ENCODE data around the gene ENOX1.

Gene ENOX1

DNA sequence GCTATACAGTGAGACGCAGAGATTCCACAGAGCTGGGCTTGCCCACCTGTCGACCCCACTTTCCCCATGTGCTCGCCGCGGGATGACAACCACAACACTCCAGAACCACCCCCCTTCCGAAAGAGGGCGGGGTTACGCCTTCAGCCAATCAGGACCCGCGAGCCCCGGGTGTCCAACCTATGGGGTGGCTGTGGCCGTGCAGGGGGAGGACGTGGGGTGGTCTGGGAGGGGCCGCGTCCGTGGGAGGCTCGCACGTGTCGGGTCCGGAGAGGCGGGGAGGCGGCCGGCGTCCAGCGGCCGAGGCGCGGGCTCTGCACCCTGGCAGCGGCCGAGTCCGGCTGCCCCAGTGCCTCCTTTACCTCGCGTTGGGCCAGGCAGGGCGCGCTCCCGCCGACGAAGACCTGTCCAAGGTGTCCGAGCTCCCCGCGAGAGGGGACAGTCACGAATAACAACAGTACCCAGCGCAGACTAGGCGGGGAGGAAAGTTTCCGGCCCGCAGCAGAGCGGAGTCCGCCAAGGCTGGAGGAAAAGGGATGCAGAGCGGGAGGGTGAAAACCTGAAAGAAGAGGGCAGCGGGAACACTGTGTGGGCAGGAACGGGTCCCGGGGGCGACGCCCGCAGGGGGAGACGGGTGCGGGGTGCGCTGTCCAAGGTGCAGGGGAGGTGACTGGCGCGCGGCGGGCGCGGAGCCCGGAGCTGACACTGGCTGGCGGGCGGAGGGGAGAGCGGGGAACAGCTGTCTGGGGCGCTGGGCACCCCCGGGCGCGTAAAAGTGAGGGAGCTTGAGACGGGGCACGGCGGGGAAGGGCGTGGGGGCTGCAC lies 911 bp downstream of the ENOX1 start:
- DNase-seq (ENCODE audit: low read depth) = peak; percentile 75

- DNase-seq (ENCODE audit: low read depth) = no peak
Observed at GRCh38 chr13:43785261-43785649, 1.5 kb downstream of the ENOX1 start.

DNA sequence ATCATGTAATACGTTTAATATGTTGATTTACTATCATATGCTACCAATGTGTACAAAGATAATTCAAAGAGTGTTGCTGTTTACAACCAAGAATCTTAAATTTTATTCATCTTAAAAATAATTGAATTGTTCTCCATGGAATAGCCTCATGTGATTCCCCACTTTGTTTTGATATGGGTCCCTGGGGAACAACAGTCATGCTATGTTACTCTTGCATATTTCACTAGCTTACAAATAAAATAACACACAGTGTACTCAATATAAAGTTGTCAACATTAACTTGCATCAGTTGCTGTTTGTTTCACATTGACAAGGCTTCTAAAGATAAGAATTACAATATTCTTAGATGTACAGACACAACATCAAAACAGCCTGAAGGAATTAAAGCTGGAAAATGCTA lies 2.3 kb downstream of the ENOX1 start:
- no peak for DNase-seq (ENCODE audit: low read depth)

GRCh38 chr13:43783820-43784219 lies 3.0 kb downstream of the ENOX1 start:
- DNase-seq (ENCODE audit: low read depth) = peak; percentile 42

DNA sequence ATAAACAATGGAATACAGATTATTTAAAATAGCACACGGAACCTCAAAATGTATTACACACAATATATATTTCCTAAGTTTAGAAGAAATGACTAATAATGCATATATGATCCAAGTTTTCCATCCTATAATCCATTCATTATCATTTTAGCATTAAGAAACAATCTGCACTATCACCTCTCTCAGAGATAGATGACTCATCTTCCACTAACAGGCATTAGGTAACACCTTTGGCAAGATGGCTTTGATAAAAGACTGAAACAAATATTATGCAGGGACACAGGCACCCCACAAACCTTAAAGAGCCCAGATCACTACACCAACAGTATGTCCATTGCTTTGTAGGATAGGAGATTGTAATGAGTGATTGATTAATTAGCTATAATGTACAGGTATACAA lies 4.1 kb downstream of the ENOX1 start:
- DNase-seq (ENCODE audit: low read depth) = no peak

DNA sequence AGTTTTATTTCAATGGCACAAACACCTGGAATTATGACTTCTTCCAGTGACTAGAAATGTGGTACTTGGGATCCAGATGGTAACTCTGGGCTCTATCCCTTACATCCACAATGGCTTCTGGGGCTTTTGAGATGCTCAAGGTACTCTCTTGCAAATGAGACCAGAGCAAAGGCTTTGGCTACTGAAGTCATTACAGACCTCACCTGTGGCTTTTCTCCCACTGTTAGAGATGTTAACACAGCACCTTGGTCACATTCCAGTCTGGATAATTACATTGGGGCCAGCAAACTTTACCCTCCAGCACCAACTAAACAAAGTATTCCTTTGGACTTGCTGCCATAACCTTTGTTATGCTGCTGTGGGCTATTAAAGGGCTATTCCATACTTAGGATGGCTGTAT lies 6.1 kb downstream of the ENOX1 start:
- no peak for DNase-seq (ENCODE audit: low read depth)

DNA sequence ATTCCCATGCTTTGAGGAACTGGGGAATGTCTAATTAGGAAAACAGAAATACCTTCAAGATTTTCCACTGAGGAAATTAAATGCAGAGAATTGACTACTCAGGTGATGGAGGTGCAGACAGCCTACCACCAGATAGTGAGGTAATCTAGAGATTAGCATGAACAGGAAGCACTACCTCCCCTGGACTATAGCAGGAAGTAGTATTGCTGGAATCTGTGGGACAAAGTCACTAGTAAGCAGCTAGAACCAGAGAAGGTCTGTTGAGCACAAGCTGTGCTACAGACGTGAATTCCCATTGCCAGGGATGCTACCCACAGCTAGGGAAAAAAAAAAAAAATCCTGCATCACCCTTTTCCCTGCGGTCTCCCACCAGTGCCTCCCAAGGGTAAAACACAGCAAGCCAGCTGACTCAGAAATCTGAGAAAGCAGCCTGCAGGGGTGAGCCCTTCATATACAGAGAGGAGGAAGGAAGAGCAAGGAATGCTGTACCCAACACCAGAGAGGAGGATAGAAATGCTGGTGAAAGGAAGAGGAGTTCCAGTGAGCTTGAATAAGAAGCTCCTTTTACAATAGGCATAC lies 10.2 kb downstream of the ENOX1 start:
- DNase-seq (ENCODE audit: low read depth) = peak; percentile 21

- no peak for DNase-seq (ENCODE audit: low read depth)
Observed at GRCh38 chr13:43776006-43776405, 10.8 kb downstream of the ENOX1 start.

DNA sequence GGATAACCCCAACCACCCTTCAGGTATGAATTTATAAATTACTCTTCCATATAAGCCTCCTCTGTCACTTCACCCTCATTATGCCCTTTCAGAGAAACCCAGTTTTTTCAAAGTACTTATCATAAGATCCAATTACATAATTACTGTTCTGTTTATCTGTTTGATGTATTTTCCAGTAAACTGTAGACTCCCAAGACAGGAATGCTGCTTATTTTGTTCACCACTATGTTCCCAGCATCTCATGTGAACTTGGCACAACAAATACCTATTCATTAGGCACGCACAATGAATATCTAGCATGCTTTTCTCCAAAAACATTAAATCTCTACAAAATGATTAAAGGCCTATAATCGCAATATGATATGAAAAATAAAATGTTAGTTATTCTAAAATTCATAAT lies 13.2 kb downstream of the ENOX1 start:
- DNase-seq (ENCODE audit: low read depth) = no peak

DNA sequence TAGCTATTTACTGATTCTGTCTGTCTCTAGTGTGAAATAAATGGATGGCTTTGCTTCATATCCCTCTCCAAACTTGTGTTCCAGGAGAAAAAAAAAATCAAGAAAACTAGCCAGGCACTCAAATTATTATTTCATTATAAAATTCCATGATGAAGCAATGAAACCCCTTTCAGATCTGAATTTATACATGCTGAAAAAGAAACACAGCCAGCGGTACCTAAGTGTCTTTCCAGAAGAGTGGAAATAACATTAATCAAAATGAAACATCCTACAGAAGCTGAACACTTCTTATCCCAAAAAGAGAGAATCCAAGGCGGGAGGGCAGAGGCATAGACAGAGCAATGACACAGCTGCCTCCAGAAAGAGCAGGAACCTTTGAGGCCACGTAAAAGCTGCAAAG lies 15.9 kb downstream of the ENOX1 start:
- no peak for DNase-seq (ENCODE audit: low read depth)

DNA sequence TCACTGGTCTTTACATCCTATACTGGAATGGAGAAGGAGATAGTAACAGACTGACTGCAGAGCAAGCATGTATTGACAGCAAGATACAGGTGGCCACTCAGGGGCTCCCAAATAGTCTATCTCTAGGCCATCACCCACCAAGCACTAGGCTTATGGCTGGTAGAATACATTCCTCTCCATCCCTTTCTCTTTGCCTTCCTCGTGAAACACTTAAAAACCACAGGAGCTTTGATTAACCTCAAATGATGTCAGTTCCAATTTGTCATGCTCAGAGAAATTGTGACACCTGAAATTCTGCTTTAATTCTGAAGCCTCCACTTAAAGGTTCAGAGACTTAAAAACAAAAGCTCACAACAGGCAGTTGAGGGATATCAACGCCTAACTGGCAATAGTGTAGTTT lies 17.2 kb downstream of the ENOX1 start:
- no peak for DNase-seq (ENCODE audit: low read depth)

- DNase-seq (ENCODE audit: low read depth) = no peak
Observed at GRCh38 chr13:43767341-43767931, 19.3 kb downstream of the ENOX1 start.

- peak; percentile 3 for DNase-seq (ENCODE audit: low read depth)
Observed at GRCh38 chr13:43766725-43767124, 20.0 kb downstream of the ENOX1 start.

DNA sequence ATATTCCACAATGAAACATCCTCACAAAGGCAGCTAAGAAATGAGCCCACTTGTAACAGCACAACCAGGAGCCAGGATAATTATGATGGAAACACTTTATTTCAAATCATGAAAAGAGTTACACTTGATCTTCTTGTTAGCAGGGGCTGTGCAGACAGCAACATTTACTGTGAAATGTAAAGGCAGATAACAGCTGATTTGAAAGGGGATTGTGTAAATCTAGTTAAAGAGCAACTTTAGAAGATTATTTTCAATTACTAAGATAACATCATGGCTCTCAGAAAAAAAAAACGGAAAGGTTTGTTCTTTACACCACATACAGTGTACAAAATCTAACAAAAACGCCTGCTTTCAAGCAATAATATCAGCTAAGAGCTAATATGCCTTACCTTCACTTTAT lies 22.4 kb downstream of the ENOX1 start:
- no peak for DNase-seq (ENCODE audit: low read depth)

- DNase-seq (ENCODE audit: low read depth) = no peak
Observed at GRCh38 chr13:43763143-43763759, 23.5 kb downstream of the ENOX1 start.

DNA sequence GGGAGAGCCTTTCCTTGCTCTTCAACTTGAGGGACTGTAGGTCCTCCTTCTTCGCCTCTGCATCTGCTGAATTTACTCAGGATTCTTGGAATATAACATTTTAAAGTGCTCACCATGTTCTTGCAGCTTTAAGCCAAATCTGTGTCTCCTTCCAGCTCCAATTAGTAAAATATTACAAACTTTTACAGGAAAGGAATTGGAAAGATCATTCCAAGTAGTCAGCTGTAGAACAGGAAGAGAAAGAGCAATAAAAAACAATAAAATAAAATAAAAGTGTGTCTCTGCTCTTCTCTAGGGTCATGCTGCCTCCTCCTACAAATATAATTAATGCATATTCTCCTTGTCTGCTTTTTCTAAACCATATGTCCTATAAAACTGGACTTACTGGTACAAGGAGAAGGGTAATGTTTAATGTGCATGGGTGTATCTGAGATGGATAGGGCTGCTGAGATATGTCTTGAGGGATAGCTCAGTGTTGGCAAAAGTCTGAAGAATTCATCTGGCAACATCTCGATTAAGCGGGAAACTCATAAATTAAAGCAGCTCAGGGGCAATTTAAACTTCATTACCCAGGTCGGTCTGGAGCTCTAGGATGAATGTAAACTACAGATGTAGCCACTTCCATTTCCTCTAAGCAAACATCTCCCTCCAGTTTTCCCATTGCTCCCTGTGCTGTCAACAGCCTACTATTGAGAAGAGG lies 25.0 kb downstream of the ENOX1 start:
- no peak for DNase-seq (ENCODE audit: low read depth)

DNA sequence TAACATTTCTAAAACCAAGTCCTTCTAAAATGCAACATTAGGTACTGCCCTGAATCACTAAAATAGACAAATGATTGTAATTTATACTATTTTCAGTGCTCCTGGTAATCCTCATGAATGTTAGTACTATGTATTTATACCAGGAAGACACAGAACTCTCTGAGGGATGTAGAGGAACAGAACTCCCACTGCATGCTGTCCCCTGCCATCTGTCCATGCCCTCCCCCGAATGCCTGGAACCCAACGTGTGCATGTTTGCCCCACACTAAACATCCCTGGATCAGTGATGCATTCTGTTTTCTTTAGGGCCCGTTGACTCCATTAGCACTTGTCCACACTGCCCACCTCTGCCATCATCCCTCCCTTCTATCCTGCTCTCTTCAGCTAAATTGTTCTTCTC lies 26.5 kb downstream of the ENOX1 start:
- no peak for DNase-seq (ENCODE audit: low read depth)

DNA sequence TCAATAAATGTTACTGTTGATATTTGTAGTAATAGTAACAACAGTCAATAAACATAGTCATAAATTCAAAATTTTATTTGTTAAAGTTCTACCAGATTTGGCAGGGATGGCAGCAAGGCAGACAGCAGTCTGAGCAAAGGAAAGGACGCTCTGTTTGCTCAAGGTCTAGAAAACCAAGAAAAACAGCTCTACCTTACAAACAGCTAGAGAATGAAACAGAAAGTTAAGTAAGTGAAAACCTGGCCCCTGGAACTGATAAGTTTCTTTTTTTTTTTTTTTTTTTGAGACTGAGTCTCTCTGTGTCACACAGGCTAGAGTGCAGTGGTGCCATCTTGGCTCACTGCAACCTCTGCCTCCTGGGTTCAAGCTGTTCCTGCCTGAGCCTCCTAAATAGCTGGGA lies 27.9 kb downstream of the ENOX1 start:
- DNase-seq (ENCODE audit: low read depth) = no peak

- DNase-seq (ENCODE audit: low read depth) = no peak
Observed at GRCh38 chr13:43757266-43757665, 29.5 kb downstream of the ENOX1 start.

DNA sequence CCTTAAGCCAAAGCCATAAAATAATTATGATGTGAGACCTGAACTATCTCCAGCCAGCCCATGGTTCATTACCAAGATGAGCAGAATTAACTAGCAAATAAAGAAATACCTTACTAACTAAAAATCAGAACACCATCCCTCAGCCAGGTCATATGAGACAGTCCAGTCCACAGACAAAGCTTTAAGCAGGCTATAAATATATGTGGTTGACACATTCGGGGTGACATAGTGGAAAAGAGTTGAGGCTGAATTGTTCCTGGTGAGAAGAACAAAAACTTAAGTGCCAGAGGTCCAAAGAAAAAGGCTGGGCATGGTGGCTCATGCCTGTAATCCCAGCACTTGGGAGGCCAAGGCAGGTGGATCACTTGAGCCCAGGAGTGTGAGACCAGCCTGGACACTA lies 30.9 kb downstream of the ENOX1 start:
- DNase-seq (ENCODE audit: low read depth) = no peak

- peak; percentile 2 for DNase-seq (ENCODE audit: low read depth)
Observed at GRCh38 chr13:43751624-43752023, 35.1 kb downstream of the ENOX1 start.

DNA sequence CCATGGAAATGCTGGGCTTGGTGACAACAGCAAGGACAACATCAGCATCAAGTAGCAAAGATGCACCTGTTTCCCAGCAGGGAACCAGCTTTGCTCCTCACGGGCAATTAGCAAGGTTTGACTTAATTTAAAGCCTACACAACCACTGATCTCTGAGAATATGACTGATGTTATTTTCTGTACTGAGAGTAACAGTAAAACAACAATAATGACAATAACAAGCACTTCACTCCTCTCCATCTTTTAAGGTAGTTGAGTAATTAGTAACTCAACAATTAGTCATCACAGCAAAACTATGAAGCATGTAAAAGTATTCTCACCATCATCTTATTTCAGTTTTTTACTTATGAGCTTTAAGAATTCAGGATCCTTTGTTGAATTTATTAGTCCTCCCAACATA lies 37.3 kb downstream of the ENOX1 start:
- no peak for DNase-seq (ENCODE audit: low read depth)
